Large intestine (tissue), 3 donors: ENCODE measurements around the gene CPNE5. TPM values are rescaled to one million over a fixed set of nuclear protein-coding genes. Genes with fewer than 3 reads are reported as not detected.

Source experiments
- DNase-seq, 2 donors: peaks; one replicate each; pipeline versions ENCODE4 v3.0.0 to v3.0.0-alpha.2; 2013
- H3K27ac ChIP-seq: one replicate; pipeline ENCODE4 v1.5.1; 2013; ENCODE audit warnings: low read length
- H3K27me3 ChIP-seq: 2 replicates; pipeline ENCODE4 v1.6.1; 2013; ENCODE audit warnings: low read length; ENCODE audit not compliant: control insufficient read depth, insufficient read depth
- H3K36me3 ChIP-seq: 2 replicates; pipeline ENCODE4 v1.6.1; 2013; ENCODE audit warnings: low read length; ENCODE audit not compliant: control insufficient read depth, insufficient read depth
- H3K4me1 ChIP-seq: one replicate; pipeline ENCODE4 v1.6.1; 2013; ENCODE audit warnings: low read length; ENCODE audit not compliant: control insufficient read depth, insufficient read depth
- H3K4me3 ChIP-seq: one replicate; pipeline ENCODE4 v1.5.1; 2013; ENCODE audit warnings: low read length
- H3K9me3 ChIP-seq: one replicate; pipeline ENCODE4 v1.6.1; 2013; ENCODE audit warnings: mild to moderate bottlenecking, low read depth, low read length, moderate library complexity; ENCODE audit not compliant: control insufficient read depth
- whole genome bisulfite sequencing: methylation state at CpG from one replicate; pipeline ENCODE4 v1.1.5; 2013; ENCODE audit warnings: low lambda C conversion rate; ENCODE audit not compliant: insufficient coverage; 5-methylcytosine and 5-hydroxymethylcytosine counted together
- polyA plus RNA-seq: library from polyadenylated mRNA; unstranded; fragments of 120-200 nt; gene quantifications from one replicate; pipeline ENCODE4 v1.2.1, GENCODE V29; 2013

Gene CPNE5
- polyA plus RNA-seq, 1 donor, result 3.9 TPM

DNA sequence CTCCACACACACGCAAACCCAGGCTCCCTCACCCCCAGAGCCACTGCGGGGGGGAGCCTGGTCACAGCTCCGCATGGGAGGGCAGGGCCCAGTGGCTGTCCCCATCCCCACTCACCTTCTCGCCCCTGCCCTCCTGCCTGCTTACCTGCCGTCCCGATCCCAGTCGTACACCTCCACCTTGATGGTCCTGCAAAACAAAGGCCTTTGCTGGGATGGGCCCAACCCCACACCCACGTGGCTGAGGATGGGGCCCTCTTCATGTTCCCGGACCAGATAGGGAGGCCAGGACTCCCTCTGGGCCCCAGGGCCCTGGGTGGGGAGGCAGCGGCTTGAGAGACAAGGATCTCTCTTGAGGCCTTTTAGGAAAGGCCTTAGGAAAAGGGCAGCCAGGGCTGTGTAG, 74.1 kb downstream of the CPNE5 start:
- no peak overlapping the region for H3K4me3 ChIP-seq
- no peak for DNase-seq
- no peaks in the 10 kb centered on the region for H3K27me3 ChIP-seq
- WGBS, result no CpG with 5 or more reads among the region's 10 CpGs
- no peaks in the 10 kb centered on the region for H3K4me1 ChIP-seq
- no peaks in the 10 kb centered on the region for H3K36me3 ChIP-seq
- H3K9me3 ChIP-seq, result no peaks in the 10 kb centered on the region
- H3K27ac ChIP-seq, result no peak overlapping the region

DNA sequence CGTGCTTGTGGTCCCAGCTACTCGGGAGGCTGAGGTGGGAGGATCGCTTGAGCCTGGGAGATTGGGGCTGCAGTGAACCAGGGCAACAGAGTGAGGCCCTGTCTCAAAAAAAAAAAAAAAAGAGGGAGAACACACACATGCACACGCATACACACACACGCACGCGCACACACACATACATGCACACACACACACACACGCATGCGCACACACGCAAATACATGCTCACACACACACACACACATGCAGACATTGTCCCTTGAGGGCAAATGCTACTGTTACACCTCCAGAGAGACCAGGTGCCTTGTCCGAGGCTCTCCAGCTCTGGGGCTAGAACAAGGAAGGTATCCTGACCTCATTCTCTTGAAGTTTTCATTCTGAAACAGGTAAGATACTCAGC, 77.1 kb downstream of the CPNE5 start:
- no peak overlapping the region for H3K27ac ChIP-seq
- DNase-seq, result no peak
- WGBS, result no CpG with 5 or more reads among the region's 11 CpGs

DNA sequence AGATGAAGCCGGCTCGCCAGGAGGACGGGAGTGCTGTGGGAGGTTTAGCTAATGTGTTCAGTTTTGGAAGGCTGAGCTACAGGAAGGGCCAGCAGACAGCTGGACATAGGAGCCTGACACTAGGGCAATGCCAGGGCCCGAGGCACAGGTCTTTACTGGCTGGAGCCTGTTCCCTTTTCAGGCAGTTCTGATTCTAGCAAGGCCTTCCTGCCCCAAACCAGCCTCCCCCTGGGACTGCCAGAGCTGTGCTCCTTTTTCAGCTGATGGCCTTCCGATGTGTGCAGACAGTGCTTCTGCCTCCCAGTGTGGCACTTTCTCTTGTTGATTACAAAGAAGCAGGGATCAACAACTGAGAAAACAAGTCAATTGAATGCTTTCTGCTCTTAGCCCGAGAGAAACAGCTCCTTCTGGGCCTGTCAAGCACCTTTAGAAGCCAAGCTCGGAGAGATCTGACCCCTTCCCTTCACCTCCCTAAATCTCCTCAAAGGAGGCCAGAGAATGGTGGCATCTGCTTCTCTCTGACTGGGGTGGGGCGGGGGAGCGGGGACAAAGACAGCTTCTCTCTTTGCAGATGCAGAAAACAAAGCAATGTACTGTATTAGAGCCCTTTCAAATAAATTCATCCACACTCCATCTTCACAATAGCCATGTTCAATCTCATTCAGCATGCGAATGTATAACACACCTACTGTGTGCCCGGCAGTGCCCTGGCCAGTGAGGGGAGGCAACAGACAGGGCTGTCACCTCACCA, 78.4 kb downstream of the CPNE5 start:
- Histone ChIP-seq H3K9me3 (no peaks in the 10 kb centered on the region), H3K27ac (no peak overlapping the region), H3K27me3 (no peaks in the 10 kb centered on the region), H3K36me3 (no peaks in the 10 kb centered on the region), H3K4me1 (no peaks in the 10 kb centered on the region), H3K4me3 (no peak overlapping the region)
- 100% methylated on average over 1 of the region's 11 CpGs for WGBS
- DNase-seq, result no peak

More for the DNA sequence above, 77.1 kb downstream of the CPNE5 start:
- no peak overlapping the region for H3K4me3 ChIP-seq
- H3K9me3 ChIP-seq, result no peaks in the 10 kb centered on the region
- H3K27me3 ChIP-seq, result no peaks in the 10 kb centered on the region
- H3K36me3 ChIP-seq, result no peaks in the 10 kb centered on the region
- H3K4me1 ChIP-seq, result no peaks in the 10 kb centered on the region

DNA sequence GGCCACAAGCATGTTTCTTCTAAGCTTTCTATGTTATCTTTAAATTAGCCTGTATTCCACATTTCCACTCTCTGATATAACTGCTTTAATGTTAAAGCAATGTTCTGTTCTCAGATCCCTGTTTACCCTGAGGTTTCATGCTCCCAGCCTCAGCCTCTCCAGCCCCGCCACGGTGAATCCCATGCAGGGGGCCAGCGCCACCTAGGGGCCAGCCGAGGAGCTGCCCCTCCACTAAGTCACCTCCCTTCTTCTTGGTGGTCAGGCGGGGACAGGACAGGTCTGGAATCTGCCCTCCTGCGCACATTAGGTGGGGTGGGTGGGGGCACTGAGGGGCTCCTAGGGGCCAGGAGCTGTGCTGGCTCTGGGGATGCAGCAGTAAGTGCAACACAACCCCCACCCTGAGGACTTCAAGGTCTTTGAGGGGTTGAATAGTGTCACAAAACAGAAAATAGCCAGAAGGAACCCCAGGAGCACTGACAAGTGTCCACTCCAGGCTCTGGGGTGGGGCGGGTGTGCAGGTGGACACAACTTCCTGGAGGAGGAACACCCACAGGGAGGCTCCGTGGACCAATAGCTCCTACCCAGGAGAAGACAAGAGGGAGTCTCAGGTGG, 80.0 kb downstream of the CPNE5 start:
- WGBS, result no CpG with 5 or more reads among the region's 8 CpGs
- H3K36me3 ChIP-seq, result no peaks in the 10 kb centered on the region
- H3K27ac ChIP-seq, result no peak overlapping the region
- no peaks in the 10 kb centered on the region for H3K9me3 ChIP-seq
- H3K4me1 ChIP-seq, result no peaks in the 10 kb centered on the region
- H3K27me3 ChIP-seq, result no peaks in the 10 kb centered on the region
- DNase-seq, result peak; percentile 70 to 71
- H3K4me3 ChIP-seq, result no peak overlapping the region

DNA sequence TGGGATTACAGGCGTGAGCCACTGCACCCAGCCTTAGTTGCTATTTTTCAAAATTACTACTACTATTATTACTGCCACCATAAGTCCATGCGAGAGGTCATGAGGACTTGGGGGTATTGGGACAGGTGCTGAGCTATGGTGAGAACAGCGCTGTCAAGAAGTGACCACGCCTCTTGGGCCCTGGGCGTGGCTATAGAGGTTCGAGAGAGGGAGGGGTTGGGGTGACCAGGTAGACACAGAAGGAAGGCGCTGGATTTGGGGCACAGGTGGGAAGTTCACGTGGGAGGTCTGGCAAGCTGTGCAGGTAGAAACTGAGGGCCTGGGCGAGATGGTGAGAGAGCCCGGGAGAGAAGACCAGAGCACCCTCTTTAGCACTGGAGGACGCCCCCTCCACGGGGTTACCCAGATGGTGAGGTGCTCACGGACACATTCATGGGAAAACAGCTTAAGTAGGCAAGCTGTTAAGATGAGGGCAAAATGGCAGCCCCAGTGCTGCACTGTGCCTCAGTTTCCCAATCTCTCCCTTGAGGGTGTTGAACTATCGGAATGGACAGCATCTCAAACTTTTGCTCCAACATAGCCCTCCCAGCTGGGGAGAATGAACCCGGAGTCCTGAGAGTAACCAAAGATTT, 80.6 kb downstream of the CPNE5 start:
- Histone ChIP-seq H3K4me3 (no peak overlapping the region), H3K27me3 (no peaks in the 10 kb centered on the region), H3K9me3 (no peaks in the 10 kb centered on the region), H3K36me3 (no peaks in the 10 kb centered on the region), H3K27ac (no peak overlapping the region), H3K4me1 (no peaks in the 10 kb centered on the region)
- WGBS, result 33% methylated on average over 1 of the region's 15 CpGs
- DNase-seq, result no peak

DNA sequence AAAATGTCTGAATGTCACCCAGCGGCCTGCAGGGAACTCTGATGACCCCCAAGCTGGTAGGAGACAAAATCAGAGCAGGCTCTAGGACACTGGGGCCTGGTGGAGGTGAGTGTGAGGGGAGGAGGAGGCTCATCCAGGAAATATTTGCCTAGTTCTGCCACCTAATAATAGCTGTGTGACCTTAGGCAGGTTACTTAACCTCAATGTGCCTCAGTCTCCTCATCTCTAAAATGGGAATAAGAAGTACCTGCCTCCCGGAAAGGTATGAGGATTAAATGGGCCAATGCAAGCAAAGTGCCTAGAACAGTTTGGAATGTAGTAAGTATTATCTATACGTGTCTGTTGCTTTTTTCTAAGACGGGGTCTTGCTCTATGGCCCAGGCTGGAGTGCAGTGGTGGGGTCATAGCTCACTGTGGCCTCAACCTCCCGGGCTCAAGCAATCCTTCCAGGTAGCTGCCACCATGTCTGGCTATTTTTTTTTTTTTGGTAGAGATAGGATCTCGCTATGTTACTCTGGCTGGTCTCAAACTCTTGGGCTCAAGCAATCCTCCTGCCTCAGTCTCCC, 81.2 kb downstream of the CPNE5 start:
- Histone ChIP-seq H3K36me3 (no peaks in the 10 kb centered on the region), H3K27ac (no peak overlapping the region), H3K4me3 (no peak overlapping the region), H3K27me3 (no peaks in the 10 kb centered on the region), H3K9me3 (no peaks in the 10 kb centered on the region), H3K4me1 (peaks cover 6% of the 10 kb centered on the region)
- DNase-seq, result no peak
- WGBS, result 80% methylated on average over 1 of the region's 6 CpGs

DNA sequence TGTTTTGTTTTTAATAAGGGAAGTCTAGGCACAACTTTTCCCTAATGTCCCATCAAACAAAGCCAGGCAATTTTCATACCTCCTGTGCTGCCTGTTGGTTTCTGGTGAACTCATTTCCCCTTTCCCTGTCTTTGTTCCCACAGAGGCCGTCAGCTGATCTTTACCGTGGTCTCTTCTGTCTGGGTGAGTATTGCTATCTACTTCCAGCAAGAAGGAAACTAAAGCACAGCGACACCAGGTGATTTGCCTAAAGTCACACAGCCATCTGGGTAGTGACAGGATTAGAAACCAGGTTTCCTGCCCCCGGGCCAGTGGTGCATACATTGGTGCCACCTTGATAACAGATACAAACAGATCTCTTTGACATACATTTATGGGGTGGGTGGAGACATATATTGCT, 82.0 kb downstream of the CPNE5 start:
- DNase-seq, result no peak
- H3K36me3 ChIP-seq, result no peaks in the 10 kb centered on the region
- H3K27me3 ChIP-seq, result no peaks in the 10 kb centered on the region
- WGBS, result no CpG with 5 or more reads among the region's 4 CpGs
- H3K4me1 ChIP-seq, result peaks cover 13% of the 10 kb centered on the region
- H3K9me3 ChIP-seq, result no peaks in the 10 kb centered on the region
- H3K4me3 ChIP-seq, result no peak overlapping the region
- no peak overlapping the region for H3K27ac ChIP-seq

DNA sequence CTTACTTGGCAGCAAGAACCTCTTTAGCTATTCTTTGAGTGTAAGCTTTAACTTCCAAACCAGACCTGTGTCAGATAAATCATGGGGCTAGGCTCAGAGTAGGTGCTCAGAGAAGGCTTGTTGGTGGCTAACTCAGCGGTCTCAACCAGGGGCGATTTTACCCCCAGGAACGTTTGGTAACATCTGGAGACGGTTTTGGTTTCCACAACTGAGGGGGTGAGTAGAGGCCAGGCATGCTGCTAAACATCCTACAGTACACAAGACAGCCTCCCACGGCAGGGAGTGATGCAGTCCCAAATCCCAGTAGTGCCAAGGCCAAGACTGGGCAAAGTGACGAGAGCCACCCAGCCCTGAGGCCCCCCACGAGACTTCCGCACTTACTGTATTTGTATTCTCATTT, 82.5 kb downstream of the CPNE5 start:
- H3K4me3 ChIP-seq, result no peak overlapping the region
- H3K36me3 ChIP-seq, result no peaks in the 10 kb centered on the region
- WGBS, result no CpG with 5 or more reads among the region's 8 CpGs
- no peaks in the 10 kb centered on the region for H3K27me3 ChIP-seq
- no peak overlapping the region for H3K27ac ChIP-seq
- peaks cover 17% of the 10 kb centered on the region for H3K4me1 ChIP-seq
- no peaks in the 10 kb centered on the region for H3K9me3 ChIP-seq
- no peak for DNase-seq

DNA sequence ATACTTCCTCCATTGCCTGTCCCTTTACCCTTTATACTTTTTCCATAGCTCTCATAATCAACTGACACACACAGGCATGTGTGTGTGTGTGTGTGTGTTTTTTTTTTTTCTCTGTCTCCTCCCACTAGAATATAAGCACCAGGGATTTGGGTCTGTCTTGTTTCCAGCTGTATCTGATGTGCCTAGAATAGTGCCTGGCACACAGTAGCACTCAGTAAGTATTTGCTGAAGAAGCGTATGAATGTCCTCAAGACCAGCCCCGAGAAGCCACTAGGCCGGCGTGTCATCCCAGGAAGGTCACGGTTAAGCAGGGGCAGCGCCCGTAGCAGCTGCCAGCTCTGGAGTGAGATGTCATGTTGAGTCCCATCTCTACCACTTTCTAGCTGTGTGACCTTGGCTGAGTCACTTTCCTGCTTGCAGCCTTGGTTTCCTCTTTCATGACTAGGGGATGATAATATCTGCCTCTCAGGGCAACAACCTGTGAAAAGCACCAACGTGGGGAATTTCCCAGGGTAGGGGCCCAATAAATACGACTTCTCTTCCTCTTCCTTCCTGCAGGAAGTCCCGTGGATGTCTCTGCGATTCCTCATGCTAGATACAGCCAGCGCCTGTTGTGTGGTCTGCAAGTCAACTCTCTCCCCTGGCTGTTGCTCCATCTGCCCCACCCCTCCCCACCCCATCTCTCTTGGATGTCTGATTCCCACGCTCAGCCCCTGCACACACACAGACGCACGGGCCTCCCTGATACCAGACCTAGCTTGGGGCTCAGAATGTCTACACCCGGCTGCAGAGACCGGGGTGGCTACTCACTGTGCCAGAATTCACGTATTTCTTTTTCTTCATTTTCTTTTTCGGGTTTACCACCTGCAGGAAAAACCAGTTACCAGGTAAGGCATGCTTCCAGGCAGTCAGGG, 83.6 kb downstream of the CPNE5 start:
- DNase-seq, result no peak
- 40% methylated on average over 1 of the region's 19 CpGs for WGBS
- H3K4me3 ChIP-seq, result no peak overlapping the region
- H3K9me3 ChIP-seq, result no peaks in the 10 kb centered on the region
- no peaks in the 10 kb centered on the region for H3K36me3 ChIP-seq
- H3K27me3 ChIP-seq, result no peaks in the 10 kb centered on the region
- H3K27ac ChIP-seq, result no peak overlapping the region
- peaks cover 19% of the 10 kb centered on the region for H3K4me1 ChIP-seq
